ENCODE measurements around the gene ITGA2B. TPM values are rescaled to one million over a fixed set of nuclear protein-coding genes. Genes with fewer than 3 reads are reported as not detected.

ITGA2B gene
- total and polyA plus RNA-seq, 2 of the 13 experiments (the other 11 are each of a cell fraction or from before 2014, with no cell fraction given) = 0.38 to 1.1 TPM

DNA sequence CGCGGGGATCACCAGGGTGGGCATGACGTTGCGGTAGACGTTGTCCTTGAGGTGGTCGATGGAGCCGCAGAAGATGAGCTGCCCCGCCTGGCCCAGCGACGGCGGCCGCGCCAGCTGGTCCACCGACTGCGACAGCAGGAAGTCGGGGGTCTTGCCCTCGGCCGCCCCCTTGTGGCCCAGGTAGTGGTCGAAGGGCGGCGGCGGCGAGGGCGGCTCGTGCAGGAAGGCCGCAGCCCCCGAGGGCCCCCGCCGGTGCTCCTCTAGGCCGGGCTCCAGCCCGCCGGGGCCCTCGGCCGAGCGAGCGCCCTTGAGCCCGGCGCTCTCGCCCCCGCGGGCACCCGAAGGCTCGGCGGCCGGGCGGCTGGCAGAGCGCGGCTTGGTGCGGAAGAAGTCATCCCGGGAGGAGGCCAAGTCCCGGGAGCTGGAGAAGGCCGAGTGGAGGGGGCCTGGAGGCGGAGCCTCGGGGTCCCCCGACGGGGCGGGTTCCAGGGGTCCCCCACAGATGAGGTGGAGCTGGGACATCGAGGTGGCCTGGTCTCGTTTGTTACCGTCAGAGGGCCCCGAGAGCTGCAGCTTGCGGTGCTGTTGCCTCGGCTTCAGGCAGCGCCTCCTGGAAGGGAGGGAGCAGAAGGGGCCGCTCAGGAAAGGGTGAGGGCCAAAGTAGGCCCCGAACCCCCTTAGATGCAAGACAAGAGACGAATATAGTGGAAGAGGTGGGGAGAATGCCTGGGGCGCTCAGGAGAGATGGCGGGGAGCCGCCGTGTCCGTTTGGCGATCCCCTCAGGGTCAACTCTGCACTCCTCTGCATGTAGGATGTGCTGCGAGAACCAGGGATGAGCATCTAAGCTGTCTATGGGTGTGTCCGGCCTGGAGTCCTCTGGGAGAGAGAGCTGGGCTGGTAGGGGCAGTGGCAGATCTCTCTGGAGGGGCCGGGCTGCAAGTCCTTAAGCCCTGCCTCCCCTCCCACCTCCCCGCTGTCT, 34.6 kb downstream of the ITGA2B start (continued):
- TF ChIP-seq ZNF577 (CRISPR knock-in tag; IDR thresholded peaks at IDR 0.05; ENCODE audit: borderline replicate concordance, low read depth) (no peak), ZNF510 (CRISPR knock-in tag; IDR thresholded peaks at IDR 0.05; ENCODE audit: low read depth) (no peak), ZFP36L1 (CRISPR knock-in tag; IDR thresholded peaks at IDR 0.05) (no peak), ZNF576 (CRISPR knock-in tag; IDR thresholded peaks at IDR 0.05) (no peak), THAP11 (CRISPR knock-in tag; IDR thresholded peaks at IDR 0.05) (peak; percentile 39; the same call in 1 of the 2 replicates), ZZZ3 (CRISPR knock-in tag; IDR thresholded peaks at IDR 0.05; ENCODE audit: borderline replicate concordance) (no peak), ZBTB8A (CRISPR knock-in tag; IDR thresholded peaks at IDR 0.05; ENCODE audit: borderline replicate concordance, low read depth) (no peak), ZNF446 (CRISPR knock-in tag; IDR thresholded peaks at IDR 0.05) (no peak), SIN3B (IDR thresholded peaks at IDR 0.05; ENCODE audit: low read length) (no peak), ZNF12 (CRISPR knock-in tag; IDR thresholded peaks at IDR 0.05) (no peak), MAX (IDR thresholded peaks at IDR 0.05) (peak; percentile 70), CEBPG (CRISPR knock-in tag; IDR thresholded peaks at IDR 0.05) (no peak), ZNF274 (CRISPR knock-in tag; IDR thresholded peaks at IDR 0.05) (no peak), ZNF841 (CRISPR knock-in tag; IDR thresholded peaks at IDR 0.05; ENCODE audit: borderline replicate concordance) (no peak), KAT7 (CRISPR knock-in tag; IDR thresholded peaks at IDR 0.05; ENCODE audit: borderline replicate concordance) (no peak), GATAD1 (CRISPR knock-in tag; IDR thresholded peaks at IDR 0.05) (0 out of 2 replicates have a peak, but pooled peaks have one; percentile 15)
- TF ChIP-seq, protein P1, sequence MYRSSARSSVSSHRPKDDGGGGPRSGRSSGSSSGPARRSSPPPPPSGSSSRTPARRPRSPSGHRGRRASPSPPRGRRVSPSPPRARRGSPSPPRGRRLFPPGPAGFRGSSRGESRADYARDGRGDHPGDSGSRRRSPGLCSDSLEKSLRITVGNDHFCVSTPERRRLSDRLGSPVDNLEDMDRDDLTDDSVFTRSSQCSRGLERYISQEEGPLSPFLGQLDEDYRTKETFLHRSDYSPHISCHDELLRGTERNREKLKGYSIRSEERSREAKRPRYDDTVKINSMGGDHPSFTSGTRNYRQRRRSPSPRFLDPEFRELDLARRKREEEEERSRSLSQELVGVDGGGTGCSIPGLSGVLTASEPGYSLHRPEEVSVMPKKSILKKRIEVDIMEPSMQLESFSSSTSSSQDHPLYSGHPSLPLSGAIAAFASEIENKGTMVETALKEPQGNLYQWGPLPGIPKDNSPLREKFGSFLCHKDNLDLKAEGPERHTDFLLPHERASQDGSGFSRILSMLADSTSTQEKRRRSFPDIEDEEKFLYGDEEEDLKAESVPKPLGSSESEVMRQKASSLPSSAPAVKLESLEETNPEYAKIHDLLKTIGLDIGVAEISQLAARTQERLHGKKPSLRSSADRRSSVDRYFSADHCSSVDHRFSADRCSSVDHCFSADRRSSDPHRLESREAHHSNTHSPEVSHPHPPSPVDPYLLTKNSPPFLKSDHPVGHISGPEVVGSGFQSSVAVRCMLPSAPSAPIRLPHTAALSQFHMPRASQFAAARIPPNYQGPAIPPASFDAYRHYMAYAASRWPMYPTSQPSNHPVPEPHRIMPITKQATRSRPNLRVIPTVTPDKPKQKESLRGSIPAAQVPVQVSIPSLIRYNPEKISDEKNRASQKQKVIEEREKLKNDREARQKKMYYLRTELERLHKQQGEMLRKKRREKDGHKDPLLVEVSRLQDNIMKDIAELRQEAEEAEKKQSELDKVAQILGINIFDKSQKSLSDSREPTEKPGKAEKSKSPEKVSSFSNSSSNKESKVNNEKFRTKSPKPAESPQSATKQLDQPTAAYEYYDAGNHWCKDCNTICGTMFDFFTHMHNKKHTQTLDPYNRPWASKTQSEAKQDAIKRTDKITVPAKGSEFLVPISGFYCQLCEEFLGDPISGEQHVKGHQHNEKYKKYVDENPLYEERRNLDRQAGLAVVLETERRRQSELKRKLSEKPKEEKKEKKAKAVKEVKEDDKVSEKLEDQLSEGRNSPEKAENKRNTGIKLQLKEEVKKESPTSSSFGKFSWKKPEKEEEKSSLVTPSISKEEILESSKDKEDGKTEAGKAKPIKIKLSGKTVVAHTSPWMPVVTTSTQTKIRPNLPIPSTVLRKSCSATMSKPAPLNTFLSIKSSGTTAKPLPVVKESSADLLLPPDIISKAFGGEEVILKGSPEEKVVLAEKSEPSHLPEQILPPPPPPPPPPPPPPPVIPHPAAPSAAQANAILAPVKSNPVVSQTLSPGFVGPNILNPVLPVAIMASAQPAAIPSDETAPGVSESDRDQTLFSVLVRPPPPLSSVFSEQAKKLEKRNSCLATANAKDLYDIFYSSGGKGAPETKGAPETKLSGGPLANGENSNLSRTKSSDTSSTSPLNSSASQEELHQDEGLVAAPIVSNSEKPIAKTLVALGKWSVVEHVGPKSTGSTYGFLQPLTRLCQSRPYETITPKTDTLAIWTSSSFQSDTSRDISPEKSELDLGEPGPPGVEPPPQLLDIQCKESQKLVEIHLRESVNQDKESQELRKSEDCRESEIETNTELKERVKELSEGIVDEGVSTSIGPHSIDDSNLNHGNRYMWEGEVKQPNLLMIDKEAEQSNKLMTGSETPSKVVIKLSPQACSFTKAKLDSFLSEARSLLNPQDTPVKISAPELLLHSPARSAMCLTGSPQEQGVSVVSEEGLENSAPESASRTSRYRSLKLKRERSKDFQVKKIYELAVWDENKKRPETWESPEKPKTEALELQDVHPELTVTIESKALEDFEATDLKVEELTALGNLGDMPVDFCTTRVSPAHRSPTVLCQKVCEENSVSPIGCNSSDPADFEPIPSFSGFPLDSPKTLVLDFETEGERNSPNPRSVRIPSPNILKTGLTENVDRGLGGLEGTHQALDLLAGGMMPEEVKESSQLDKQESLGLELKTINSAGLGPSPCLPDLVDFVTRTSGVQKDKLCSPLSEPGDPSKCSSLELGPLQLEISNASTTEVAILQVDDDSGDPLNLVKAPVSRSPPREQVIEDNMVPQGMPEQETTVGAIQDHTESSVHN (CRISPR knock-in tag; IDR thresholded peaks at IDR 0.05) = no peak
- TF ChIP-seq, protein P2, sequence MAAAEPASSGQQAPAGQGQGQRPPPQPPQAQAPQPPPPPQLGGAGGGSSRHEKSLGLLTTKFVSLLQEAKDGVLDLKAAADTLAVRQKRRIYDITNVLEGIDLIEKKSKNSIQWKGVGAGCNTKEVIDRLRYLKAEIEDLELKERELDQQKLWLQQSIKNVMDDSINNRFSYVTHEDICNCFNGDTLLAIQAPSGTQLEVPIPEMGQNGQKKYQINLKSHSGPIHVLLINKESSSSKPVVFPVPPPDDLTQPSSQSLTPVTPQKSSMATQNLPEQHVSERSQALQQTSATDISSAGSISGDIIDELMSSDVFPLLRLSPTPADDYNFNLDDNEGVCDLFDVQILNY (CRISPR knock-in tag; conservative IDR thresholded peaks at IDR 0.05) = no peak
- TF ChIP-seq, protein P3, sequence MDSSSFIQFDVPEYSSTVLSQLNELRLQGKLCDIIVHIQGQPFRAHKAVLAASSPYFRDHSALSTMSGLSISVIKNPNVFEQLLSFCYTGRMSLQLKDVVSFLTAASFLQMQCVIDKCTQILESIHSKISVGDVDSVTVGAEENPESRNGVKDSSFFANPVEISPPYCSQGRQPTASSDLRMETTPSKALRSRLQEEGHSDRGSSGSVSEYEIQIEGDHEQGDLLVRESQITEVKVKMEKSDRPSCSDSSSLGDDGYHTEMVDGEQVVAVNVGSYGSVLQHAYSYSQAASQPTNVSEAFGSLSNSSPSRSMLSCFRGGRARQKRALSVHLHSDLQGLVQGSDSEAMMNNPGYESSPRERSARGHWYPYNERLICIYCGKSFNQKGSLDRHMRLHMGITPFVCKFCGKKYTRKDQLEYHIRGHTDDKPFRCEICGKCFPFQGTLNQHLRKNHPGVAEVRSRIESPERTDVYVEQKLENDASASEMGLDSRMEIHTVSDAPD (CRISPR knock-in tag; IDR thresholded peaks at IDR 0.05) = no peak
